Type B pancreatic cell (in vitro differentiated cells): ENCODE data around the gene MRM3. TPM values are rescaled to one million over a fixed set of nuclear protein-coding genes. Genes with fewer than 3 reads are reported as not detected.

Source experiments
- DNase-seq: peaks from one replicate; pipeline ENCODE4 v3.0.0; 2021; ENCODE audit warnings: mixed read lengths; ENCODE audit not compliant: unreplicated experiment; ENCODE audit errors: extremely low spot score
- H3K27ac Mint-ChIP-seq: 2 replicates; pipeline ENCODE4 v1.8.0; 2021; ENCODE audit warnings: mild to moderate bottlenecking, mixed read lengths
- H3K27me3 Mint-ChIP-seq: 2 replicates; pipeline ENCODE4 v1.8.0; 2021; ENCODE audit warnings: mixed read lengths
- H3K36me3 Mint-ChIP-seq: 2 replicates; pipeline ENCODE4 v1.8.0; 2021; ENCODE audit warnings: mixed read lengths
- H3K4me1 Mint-ChIP-seq: one replicate; pipeline ENCODE4 v1.8.0; 2021; ENCODE audit warnings: mixed read lengths; ENCODE audit not compliant: unreplicated experiment
- H3K4me3 Mint-ChIP-seq: 2 replicates; pipeline ENCODE4 v1.8.0; 2021; ENCODE audit warnings: mild to moderate bottlenecking, mixed read lengths
- H3K9me3 Mint-ChIP-seq: 2 replicates; pipeline ENCODE4 v1.8.0; 2021; ENCODE audit warnings: mixed read lengths
- total RNA-seq: library from RNA; stranded (reverse); gene quantifications from 2 replicates; pipeline ENCODE4 v1.2.1, GENCODE V29; 2021; ENCODE audit warnings: low replicate concordance
- TF ChIP-seq, protein P1 (sequence below): fragments of 200-600 bp; sonication (generic); conservative IDR thresholded peaks from 2 replicates; pipeline ENCODE4 v1.5.0; 2021; ENCODE audit warnings: antibody characterized with exemption, mild to moderate bottlenecking

MRM3 gene
- total RNA-seq, 1 donor from 2014 or later, result 21.3 TPM

DNA sequence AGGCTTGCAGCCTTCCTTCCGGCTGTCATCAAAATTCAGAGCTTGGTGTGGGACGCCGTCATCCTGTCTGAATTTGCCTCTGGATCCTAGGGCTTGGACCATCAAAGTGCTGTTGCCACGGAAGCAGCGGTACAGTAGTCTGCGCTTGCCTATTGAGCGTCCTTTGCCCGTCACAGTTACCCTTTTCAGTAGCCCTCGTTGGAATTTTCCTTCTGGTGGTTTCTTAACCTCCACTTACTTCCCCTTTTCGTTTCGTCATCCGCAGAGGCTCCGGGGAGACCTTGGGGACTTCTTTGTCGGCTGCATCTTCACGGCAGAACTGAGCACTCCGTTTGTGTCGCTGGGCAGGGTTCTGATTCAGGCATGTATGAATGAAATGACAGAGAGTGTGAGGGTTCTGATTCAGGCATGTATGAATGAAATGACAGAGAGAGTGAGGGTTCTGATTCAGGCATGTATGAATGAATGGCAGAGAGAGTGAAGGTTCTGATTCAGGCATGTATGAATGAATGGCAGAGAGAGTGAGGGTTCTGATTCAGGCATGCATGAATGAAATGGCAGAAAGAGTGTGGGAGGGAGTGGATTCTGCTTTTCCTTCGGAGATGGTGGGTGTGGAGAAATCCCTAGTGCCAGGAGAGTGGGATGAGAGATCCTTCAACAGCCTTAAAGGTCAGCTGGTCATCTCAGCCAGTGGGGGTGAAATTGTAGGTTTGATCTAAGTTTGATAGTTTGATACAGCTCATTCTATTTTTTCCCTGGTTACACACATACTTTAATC, 41.7 kb upstream of the MRM3 start:
- Mint-ChIP-seq H3K4me1 (peaks cover 5% of the 10 kb centered on the region), H3K4me3 (no peak overlapping the region), H3K27me3 (no peaks in the 10 kb centered on the region), H3K9me3 (no peaks in the 10 kb centered on the region), H3K36me3 (peaks cover 35% of the 10 kb centered on the region), H3K27ac (no peak overlapping the region)
- TF ChIP-seq, protein P1, sequence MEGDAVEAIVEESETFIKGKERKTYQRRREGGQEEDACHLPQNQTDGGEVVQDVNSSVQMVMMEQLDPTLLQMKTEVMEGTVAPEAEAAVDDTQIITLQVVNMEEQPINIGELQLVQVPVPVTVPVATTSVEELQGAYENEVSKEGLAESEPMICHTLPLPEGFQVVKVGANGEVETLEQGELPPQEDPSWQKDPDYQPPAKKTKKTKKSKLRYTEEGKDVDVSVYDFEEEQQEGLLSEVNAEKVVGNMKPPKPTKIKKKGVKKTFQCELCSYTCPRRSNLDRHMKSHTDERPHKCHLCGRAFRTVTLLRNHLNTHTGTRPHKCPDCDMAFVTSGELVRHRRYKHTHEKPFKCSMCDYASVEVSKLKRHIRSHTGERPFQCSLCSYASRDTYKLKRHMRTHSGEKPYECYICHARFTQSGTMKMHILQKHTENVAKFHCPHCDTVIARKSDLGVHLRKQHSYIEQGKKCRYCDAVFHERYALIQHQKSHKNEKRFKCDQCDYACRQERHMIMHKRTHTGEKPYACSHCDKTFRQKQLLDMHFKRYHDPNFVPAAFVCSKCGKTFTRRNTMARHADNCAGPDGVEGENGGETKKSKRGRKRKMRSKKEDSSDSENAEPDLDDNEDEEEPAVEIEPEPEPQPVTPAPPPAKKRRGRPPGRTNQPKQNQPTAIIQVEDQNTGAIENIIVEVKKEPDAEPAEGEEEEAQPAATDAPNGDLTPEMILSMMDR, result no peak
- DNase-seq, result no peak

DNA sequence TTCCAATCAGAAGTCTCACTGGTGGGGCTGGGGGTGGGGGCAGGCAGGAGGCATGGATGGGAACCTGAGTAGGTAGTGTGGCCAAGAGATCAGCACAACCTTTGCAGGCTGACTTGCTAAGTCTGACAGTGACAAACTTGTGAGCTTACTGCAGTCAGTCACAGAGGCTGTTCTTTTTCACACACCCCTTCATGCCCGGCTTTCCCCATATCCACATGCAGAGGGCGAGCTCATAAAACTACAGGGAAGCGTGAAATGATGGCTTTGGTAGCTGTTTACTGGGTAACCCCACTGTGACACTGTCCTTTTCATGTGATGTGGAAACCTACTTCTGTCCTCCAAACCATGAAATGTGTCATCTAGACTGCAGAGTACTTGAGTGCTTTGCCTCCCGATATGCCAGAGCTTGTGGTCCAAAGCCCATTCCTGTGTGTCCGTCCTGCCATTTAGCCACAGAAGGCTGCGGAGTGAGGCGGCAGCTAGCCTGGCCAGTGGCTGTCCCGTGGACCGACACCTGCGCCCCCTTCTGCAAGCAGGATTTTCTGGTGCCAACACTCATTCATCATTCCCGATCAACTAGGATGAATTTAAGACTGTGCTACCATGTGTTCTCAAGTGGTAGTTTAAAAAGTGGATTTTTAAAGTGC, 39.9 kb upstream of the MRM3 start:
- no peak overlapping the region for H3K27ac Mint-ChIP-seq
- TF ChIP-seq, protein P1, result no peak

DNA sequence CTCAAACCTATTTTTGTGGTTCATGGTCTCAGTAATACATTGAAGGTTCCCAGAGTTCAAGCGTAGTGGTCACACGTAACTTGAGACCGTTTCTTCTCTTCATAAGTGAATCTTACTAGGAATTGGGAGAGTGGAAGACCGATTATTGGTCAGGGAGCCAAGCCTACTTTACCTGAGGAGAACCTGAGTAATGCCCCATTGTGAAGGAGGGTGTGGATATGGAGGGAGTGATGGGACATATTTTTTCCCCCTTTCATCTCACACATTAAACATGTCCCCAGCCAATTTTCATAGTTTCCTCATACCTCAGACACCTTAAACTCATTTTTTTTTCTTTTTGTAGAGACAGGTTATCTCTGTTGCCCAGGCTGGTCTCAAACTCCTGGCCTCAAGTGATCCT, 39.0 kb upstream of the MRM3 start:
- Mint-ChIP-seq H3K36me3 (peaks cover 36% of the 10 kb centered on the region), H3K27me3 (no peaks in the 10 kb centered on the region), H3K27ac (no peak overlapping the region), H3K9me3 (peaks cover 4% of the 10 kb centered on the region), H3K4me3 (no peak overlapping the region), H3K4me1 (no peaks in the 10 kb centered on the region)
- TF ChIP-seq, protein P1, result no peak
- DNase-seq, result no peak

More for the DNA sequence above, 39.9 kb upstream of the MRM3 start:
- DNase-seq, result no peak
- Mint-ChIP-seq H3K27me3 (no peaks in the 10 kb centered on the region), H3K4me1 (no peaks in the 10 kb centered on the region), H3K36me3 (peaks cover 32% of the 10 kb centered on the region), H3K4me3 (no peak overlapping the region), H3K9me3 (no peaks in the 10 kb centered on the region)

DNA sequence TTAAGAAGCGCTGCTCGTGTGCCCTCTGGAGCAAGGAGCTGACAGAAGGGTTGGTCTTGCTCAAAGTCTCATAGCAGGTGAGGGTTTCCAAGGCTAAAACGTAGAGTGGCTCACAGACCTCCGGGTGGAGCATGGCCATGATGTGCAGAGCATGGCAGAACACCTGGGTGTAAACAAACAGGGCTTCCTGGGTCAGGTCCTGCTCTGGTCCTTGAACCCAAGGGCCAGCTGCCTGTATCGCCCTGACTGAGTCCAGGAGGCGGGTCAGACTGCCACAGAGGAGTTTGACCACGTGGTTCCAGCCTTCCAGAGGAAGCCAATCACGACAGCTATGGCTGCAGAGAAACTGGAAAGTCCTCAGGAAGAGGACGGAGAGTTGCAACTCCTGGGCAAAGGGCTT, 37.2 kb upstream of the MRM3 start:
- H3K27me3 Mint-ChIP-seq, result no peaks in the 10 kb centered on the region
- H3K4me3 Mint-ChIP-seq, result no peak overlapping the region
- H3K9me3 Mint-ChIP-seq, result peaks cover 4% of the 10 kb centered on the region
- DNase-seq, result no peak
- peaks cover 4% of the 10 kb centered on the region for H3K4me1 Mint-ChIP-seq
- TF ChIP-seq, protein P1, result no peak
- H3K36me3 Mint-ChIP-seq, result peaks cover 46% of the 10 kb centered on the region
- H3K27ac Mint-ChIP-seq, result no peak overlapping the region

DNA sequence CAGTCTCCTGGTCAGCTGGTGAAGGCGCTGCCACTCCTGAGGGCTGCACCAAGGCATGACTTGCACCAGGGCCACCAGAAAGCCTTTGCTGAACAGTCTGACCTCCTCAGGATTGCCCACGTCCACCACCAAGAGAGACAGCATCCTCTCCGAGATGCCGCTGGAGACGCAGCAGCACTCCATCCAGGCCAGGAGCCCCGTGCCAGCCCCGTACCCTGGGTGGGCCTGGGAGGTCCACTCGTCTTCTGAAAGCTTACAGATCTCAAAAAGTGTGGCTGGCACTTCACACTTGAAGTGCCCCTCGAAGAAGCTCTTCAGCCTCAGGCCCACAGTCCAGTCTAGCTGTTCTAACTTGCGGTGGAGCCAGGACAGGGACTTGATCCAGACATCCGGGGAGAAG, 36.7 kb upstream of the MRM3 start:
- Mint-ChIP-seq H3K36me3 (peaks cover 47% of the 10 kb centered on the region), H3K4me1 (peaks cover 8% of the 10 kb centered on the region), H3K27ac (no peak overlapping the region), H3K27me3 (no peaks in the 10 kb centered on the region), H3K4me3 (no peak overlapping the region), H3K9me3 (peaks cover 7% of the 10 kb centered on the region)
- TF ChIP-seq, protein P1, result no peak
- DNase-seq, result no peak
